ENCODE data around the gene KRTAP5-4.

GRCh38 chr11:1598816-1599215 lies 23.1 kb downstream of the KRTAP5-4 start:
- TF ChIP-seq POLR2AphosphoS5 (IDR thresholded peaks at IDR 0.05; ENCODE audit: low read depth, low read length) (no peak), REST (IDR thresholded peaks at IDR 0.05; ENCODE audit: insufficient read depth in 1 of 2, low read depth in 2 of 2, low read length in 2 of 2) (no peak)
